PC-9 (cell line): ENCODE measurements around the gene ADGRL1. TPM values are rescaled to one million over a fixed set of nuclear protein-coding genes. Genes with fewer than 3 reads are reported as not detected.

ENCODE experiments used
- BruUV-seq: library from RNA; stranded (reverse); fragments of 400-500 nt; replicated peaks from 2 replicates; lab custom pipeline; 2021; lab: Mats Ljungman, UMichigan
- CTCF ChIA-PET: fragments of 300-600 bp; sonication (Branson Sonifier 250); formaldehyde crosslinking; loops from one replicate; lab custom pipeline; 2022; ENCODE audit warnings: antibody characterized with exemption; lab: Charles Lee
- POLR2A ChIA-PET: fragments of 300-600 bp; sonication (Branson Sonifier 250); formaldehyde crosslinking; loops from one replicate; lab custom pipeline; 2022; ENCODE audit warnings: antibody characterized with exemption; ENCODE audit not compliant: unreplicated experiment; lab: Charles Lee
- DNase-seq, 2 experiments: peaks; one replicate each; pipeline versions ENCODE4 v3.0.0 to v3.0.0-alpha.2; 2015 to 2022; ENCODE audit warnings: mixed read lengths in 1 of 2
- H2AFZ ChIP-seq: fragments of 200-600 bp; sonication (generic); 2 replicates; pipeline ENCODE4 v1.8.1; 2017; ENCODE audit warnings: antibody characterized with exemption
- H3F3A ChIP-seq: fragments of 200-600 bp; sonication (generic); 2 replicates; pipeline ENCODE4 v1.8.1; 2017; ENCODE audit warnings: antibody characterized with exemption, mild to moderate bottlenecking, low read depth; ENCODE audit not compliant: insufficient read depth
- H3K27ac ChIP-seq: fragments of 200-600 bp; sonication (generic); 2 replicates; pipeline ENCODE4 v1.6.1; 2016; ENCODE audit warnings: mixed run types
- H3K27me3 ChIP-seq: fragments of 200-600 bp; sonication (generic); 2 replicates; pipeline ENCODE4 v1.6.1; 2016; ENCODE audit warnings: low read depth, mixed run types; ENCODE audit not compliant: insufficient read depth
- H3K36me3 ChIP-seq: fragments of 200-600 bp; sonication (generic); 2 replicates; pipeline ENCODE4 v1.6.1; 2016; ENCODE audit warnings: low read depth, mixed run types
- H3K4me1 ChIP-seq: fragments of 200-600 bp; sonication (generic); replicated peaks from 2 replicates; pipeline ENCODE4 v1.6.1; 2016; ENCODE audit warnings: mixed run types; ENCODE audit not compliant: insufficient read depth
- H3K4me2 ChIP-seq: fragments of 200-600 bp; sonication (generic); 2 replicates; pipeline ENCODE4 v1.6.1; 2017; ENCODE audit warnings: mixed run types
- H3K4me3 ChIP-seq: fragments of 200-600 bp; sonication (generic); 2 replicates; pipeline ENCODE4 v1.6.1; 2016; ENCODE audit warnings: mixed run types
- H3K79me2 ChIP-seq: fragments of 200-600 bp; sonication (generic); 2 replicates; pipeline ENCODE4 v1.6.1; 2017; ENCODE audit warnings: low read depth, mixed run types
- H3K9me2 ChIP-seq: fragments of 200-600 bp; sonication (generic); 2 replicates; pipeline ENCODE4 v1.8.1; 2017; ENCODE audit warnings: mild to moderate bottlenecking; ENCODE audit not compliant: insufficient read depth
- H3K9me3 ChIP-seq: fragments of 200-600 bp; sonication (generic); 2 replicates; pipeline ENCODE4 v1.8.1; 2016; ENCODE audit warnings: low read depth; ENCODE audit not compliant: insufficient read depth
- H4K20me1 ChIP-seq: fragments of 200-600 bp; sonication (generic); 2 replicates; pipeline ENCODE4 v1.8.1; 2017; ENCODE audit not compliant: insufficient read depth
- EZH2 ChIP-seq: fragments of 200-600 bp; sonication (generic); IDR thresholded peaks from 2 replicates; pipeline ENCODE4 v1.8.0; 2017; ENCODE audit warnings: antibody characterized with exemption, low read depth
- intact Hi-C: fragments of 100-400 bp; cut with micrococcal nuclease; formaldehyde crosslinking; loops from one replicate; pipeline ENCODE4 v1.10.0; 2022; ENCODE audit not compliant: unreplicated experiment
- total RNA-seq: library from RNA; stranded (reverse); gene quantifications from 2 replicates; pipeline ENCODE4 v1.2.3, GENCODE V29; 2021
- TF ChIP-seq, protein P1 (sequence below): fragments of 200-600 bp; sonication (generic); conservative IDR thresholded peaks from 2 replicates; pipeline ENCODE4 v1.6.1; 2017; ENCODE audit warnings: mixed run types, antibody characterized with exemption, mild to moderate bottlenecking, moderate library complexity

Gene ADGRL1
- total RNA-seq, 1 experiment from 2014 or later, result 31.5 TPM

DNA sequence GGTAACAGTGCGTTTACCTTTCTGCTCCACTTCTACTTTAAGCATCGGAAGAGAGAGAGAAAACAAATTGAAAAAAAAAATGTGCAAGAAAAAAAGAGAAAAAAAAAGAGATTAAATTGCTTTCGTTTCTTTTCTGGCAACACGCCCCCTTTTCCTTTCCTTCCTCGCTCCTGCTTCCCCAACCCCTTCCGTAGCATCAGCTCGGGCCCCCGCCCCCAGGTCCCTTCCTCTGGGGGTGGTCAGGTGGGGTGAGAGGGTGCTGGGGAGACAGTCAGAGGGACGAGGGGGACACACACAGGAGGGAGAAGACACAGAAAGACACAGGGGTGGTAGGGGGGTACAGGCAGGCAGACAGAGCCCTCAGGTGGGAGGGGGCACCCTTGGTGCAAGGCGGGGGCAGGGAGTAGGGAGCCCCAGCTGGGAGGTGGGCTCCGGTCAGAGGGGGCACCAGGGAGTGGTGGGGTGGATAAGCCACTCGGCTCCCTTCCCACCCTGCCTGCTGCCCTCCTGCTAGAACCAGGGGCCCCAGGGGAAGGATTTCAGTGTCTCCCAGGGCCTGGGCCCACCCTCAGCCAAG lies 38.9 kb downstream of the ADGRL1 start:
- BruUV-seq, result no TSS peak
- CTCF ChIA-PET, result no interaction called here

DNA sequence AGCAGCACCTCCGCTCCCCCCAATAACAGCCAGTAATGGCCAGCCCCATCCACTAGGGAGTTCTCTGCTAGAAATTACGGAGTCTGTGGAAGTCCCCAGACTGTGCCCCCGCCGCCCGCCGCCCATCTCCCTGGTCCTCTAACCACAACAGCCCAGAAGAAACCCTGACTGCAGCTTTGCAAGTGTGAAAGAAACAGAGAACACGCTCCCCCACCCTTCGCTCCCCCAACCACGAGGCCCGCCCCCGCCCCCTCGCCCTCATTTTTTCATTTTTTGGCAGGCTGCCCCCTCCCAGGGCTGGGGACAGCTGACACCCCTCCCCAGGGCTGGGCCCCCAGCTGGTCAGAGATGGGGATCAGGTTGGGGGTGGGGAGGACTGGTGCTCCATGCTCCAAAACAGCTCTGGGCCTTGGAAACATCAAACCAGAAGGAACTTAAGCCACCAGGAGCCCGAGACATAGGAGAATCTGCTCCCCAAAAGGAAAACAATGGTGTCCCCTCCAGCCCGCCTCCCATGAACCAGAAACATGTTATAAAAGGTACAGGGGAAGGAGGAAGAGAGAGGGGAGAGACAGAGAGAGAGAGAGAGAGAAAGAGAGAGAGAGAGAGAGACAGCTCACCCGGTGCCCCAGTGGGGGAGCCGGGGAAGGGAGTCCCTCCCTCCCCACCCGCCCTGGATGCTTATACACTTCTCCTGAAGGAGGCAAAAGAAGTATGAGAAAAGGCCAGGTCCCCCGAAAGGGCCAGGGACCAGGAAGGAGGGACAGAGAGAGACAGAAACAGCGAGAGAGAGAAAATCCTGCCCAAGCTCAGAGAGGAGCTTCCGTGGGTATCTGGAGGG lies 39.8 kb downstream of the ADGRL1 start:
- Histone ChIP-seq H3K27me3 (no peaks in the 10 kb centered on the region), H3F3A (peaks cover 3% of the 10 kb centered on the region; the same call in 1 of the 2 replicates), H3K79me2 (no peaks in the 10 kb centered on the region), H3K4me1 (no peaks in the 10 kb centered on the region), H3K36me3 (no peaks in the 10 kb centered on the region; the same call in 1 of the 2 replicates), H3K27ac (no peak overlapping the region), H3K4me2 (no peak overlapping the region), H3K9me2 (no peaks in the 10 kb centered on the region), H3K9me3 (no peaks in the 10 kb centered on the region), H3K4me3 (no peak overlapping the region), H4K20me1 (no peaks in the 10 kb centered on the region), H2AFZ (no peak overlapping the region)
- intact Hi-C loops, result no loop called here
- ChIA-PET CTCF (no interaction called here), POLR2A (no interaction called here)
- no TSS peak for BruUV-seq
- no peak for TF ChIP-seq EZH2
- TF ChIP-seq, protein P1, sequence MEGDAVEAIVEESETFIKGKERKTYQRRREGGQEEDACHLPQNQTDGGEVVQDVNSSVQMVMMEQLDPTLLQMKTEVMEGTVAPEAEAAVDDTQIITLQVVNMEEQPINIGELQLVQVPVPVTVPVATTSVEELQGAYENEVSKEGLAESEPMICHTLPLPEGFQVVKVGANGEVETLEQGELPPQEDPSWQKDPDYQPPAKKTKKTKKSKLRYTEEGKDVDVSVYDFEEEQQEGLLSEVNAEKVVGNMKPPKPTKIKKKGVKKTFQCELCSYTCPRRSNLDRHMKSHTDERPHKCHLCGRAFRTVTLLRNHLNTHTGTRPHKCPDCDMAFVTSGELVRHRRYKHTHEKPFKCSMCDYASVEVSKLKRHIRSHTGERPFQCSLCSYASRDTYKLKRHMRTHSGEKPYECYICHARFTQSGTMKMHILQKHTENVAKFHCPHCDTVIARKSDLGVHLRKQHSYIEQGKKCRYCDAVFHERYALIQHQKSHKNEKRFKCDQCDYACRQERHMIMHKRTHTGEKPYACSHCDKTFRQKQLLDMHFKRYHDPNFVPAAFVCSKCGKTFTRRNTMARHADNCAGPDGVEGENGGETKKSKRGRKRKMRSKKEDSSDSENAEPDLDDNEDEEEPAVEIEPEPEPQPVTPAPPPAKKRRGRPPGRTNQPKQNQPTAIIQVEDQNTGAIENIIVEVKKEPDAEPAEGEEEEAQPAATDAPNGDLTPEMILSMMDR, result no peak
- no peak for DNase-seq

More for the DNA sequence above, 38.9 kb downstream of the ADGRL1 start:
- Histone ChIP-seq H3K27me3 (no peaks in the 10 kb centered on the region), H4K20me1 (no peaks in the 10 kb centered on the region), H3K27ac (no peak overlapping the region), H3K9me3 (no peaks in the 10 kb centered on the region), H3K4me2 (no peak overlapping the region), H3K9me2 (no peaks in the 10 kb centered on the region), H3K4me1 (no peaks in the 10 kb centered on the region), H2AFZ (no peak overlapping the region), H3K36me3 (no peaks in the 10 kb centered on the region; the same call in 1 of the 2 replicates), H3K4me3 (no peak overlapping the region), H3F3A (peaks cover 3% of the 10 kb centered on the region; the same call in 1 of the 2 replicates), H3K79me2 (no peaks in the 10 kb centered on the region)
- POLR2A ChIA-PET, result no interaction called here
- no peak for TF ChIP-seq EZH2
- TF ChIP-seq, protein P1, result no peak
- intact Hi-C loops, result no loop called here
- no peak for DNase-seq

DNA sequence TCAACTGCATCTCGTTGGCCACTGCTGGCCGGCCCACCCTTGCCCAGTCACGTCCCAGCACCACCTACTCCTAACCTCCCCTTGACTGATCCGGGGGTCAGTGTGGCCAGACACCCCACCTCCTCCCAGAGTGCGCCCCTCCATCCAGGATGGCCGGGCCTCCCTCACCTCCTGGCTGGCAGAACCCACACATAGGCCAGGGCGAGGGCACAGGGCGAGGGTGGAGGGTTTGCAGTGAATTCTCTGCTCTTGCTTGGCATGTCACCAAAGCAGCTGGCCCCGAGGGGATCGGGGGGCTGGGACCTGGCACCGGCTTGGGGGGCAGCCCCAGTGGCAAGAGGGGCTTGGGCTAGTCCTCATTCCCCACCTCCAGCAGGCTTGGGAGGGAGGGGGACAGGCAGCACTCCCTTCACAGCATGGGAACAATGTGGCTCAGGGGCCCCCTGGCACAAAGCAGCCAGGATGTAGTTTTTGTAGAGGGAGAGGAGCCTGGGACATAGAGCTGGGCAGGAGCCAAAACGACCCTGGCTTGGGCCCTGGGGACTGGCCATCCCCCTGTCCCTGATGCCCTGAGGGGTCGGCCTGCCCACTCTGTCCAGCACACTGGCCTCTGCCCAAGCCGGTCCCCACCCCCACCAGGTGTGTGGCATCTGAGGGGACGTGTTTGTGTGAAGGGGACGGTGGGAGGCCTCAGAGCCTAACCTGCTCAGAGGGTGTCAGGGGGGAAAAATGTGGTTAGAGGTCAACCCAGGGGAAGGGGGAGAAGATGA lies 41.1 kb downstream of the ADGRL1 start:
- TF ChIP-seq EZH2, result no peak
- TF ChIP-seq, protein P1, result no peak
- no peak overlapping the region for H3K27ac ChIP-seq
- H3K4me3 ChIP-seq, result no peak overlapping the region
- POLR2A ChIA-PET, result no interaction called here
- intact Hi-C loops, result no loop called here
- no peaks in the 10 kb centered on the region for H3K9me3 ChIP-seq
- H3K4me2 ChIP-seq, result no peak overlapping the region
- H2AFZ ChIP-seq, result no peak overlapping the region
- CTCF ChIA-PET, result no interaction called here
- H3K9me2 ChIP-seq, result no peaks in the 10 kb centered on the region
- BruUV-seq, result no TSS peak
- peaks cover 3% of the 10 kb centered on the region; the same call in 1 of the 2 replicates for H3F3A ChIP-seq
- no peaks in the 10 kb centered on the region for H3K27me3 ChIP-seq
- H3K79me2 ChIP-seq, result no peaks in the 10 kb centered on the region
- no peak for DNase-seq
- no peaks in the 10 kb centered on the region for H4K20me1 ChIP-seq
- no peaks in the 10 kb centered on the region; the same call in 1 of the 2 replicates for H3K36me3 ChIP-seq
- no peaks in the 10 kb centered on the region for H3K4me1 ChIP-seq
